ENCODE results near the gene ZNHIT3. TPM values are rescaled to one million over a fixed set of nuclear protein-coding genes. Genes with fewer than 3 reads are reported as not detected.
A peak's percentile ranks its signal among the peaks of the same experiment; 100 is the strongest.
"Not testable (repeated sequence)": the region's sequence is repeated elsewhere in the genome, so short reads cannot be mapped to it uniquely, and the experiment has no call there.

ZNHIT3 gene
- total RNA-seq (2014; rRNA removed), result 27.5 and 37.9 TPM in 2 replicates
- Bru-seq, nascent RNA, result percentile 67 among the genes with signal in this experiment
- percentile 81 among the genes with signal in this experiment for BruChase-seq, experiment 1, labeled RNA remaining after a 6-hour chase
- BruChase-seq, experiment 2, labeled RNA remaining after a 2-hour chase, result percentile 74 among the genes with signal in this experiment
- long read RNA-seq, transcript ZNHIT3-204 (5 exons, 951 nt), result major isoform, 19 of 33 reads
- long read RNA-seq, partial matches to known transcripts, result 6 of 33 reads
- long read RNA-seq, other reads (novel, unspliced or antisense), result 1 of 33 reads

DNA sequence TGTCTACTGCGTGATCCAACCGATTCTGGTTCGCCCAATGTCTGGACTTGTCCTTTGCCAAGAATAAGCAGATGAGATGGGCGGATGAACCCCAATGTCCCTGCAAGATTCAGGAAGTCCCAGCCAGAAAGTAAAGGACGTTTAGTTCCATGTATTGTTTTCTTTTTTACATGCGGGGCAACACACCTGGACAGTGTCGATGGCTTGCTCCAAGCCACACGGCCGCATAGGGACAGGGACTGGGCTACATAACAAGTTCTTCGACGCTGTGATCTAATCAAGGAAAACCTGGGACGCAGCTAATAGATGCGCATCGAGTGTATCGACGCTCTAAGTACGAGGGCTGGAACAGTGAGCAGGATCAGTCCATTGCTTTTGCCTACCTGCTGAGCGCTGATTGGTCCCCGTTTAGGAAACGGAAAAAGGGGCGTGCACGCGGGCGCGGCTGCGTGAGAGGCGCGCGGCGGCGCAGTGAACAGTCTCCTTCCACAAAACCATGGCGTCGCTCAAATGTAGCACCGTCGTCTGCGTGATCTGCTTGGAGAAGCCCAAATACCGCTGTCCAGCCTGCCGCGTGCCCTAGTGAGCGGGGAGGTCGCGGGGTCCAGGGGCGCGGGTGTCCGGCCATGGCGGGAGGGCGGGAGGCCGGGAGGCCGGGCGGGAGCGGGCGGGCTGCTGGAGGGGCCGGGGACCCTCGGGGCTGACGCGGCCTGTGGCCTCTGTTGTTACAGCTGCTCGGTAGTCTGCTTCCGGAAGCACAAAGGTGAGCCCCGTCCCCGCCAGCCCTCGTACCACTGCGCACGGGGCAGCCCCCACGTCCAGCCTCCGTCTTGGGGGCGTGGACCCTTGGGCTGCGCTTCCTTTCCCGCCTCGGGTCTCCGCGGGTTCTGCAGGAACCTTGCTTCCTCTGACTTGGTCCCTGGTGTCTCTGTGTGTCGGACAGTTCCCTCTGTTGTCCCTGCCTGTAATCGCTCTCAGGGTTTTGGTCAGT lies at the start of gene ZNHIT3:
TSS of gene ZNHIT3 (plus strand) at position 478 of the 991 bp plus-strand sequence. CDS start at position 497, 19 bp downstream.
- peak within 1 kb of the TSS; percentile 93 for H3K4me3 ChIP-seq (ENCODE audit: low read length)
- ChIA-PET CTCF (no interaction called here), POLR2A (ENCODE audit: unreplicated experiment) (interaction anchor here (0.6 kb wide), 1 partner anchor 535 kb away, joined by 3 read pairs; no protein-coding TSS in a partner anchor)
- H3K9ac ChIP-seq (ENCODE audit: low read length), result peak within 1 kb of the TSS; percentile 76
- no peaks in the 10 kb centered on the region; the same call in 1 of the 2 replicates for H3K4me1 ChIP-seq (ENCODE audit: insufficient read depth, low read length)
- H3K79me2 ChIP-seq (ENCODE audit: low read length), result peaks cover 47% of the 10 kb centered on the region
- DNase-seq (peak; percentile 86), ATAC-seq (peak; percentile 94)
- peak within 1 kb of the TSS; percentile 97 for H3K4me2 ChIP-seq (ENCODE audit: low read length)
- H4K20me1 ChIP-seq (ENCODE audit: low read length), result no peaks in the 10 kb centered on the region
- H3K36me3 ChIP-seq (ENCODE audit: low read depth, low read length), result peaks cover 8% of the 10 kb centered on the region
- no TSS peak for BruUV-seq (replicated peaks)
- peaks cover 8% of the 10 kb centered on the region; the same call in 1 of the 2 replicates for H3K27me3 ChIP-seq (ENCODE audit: low read length)
- H2AFZ ChIP-seq (ENCODE audit: low read length), result peak within 1 kb of the TSS; percentile 85
- no peaks in the 10 kb centered on the region for H3K9me3 ChIP-seq (ENCODE audit: low read length)
- intact Hi-C loops (cut with micrococcal nuclease), result no loop called here
- TF ChIP-seq EZH2phosphoT487 (IDR thresholded peaks at IDR 0.05; ENCODE audit: borderline replicate concordance, low read length), result no peak
- TF ChIP-seq EZH2 (IDR thresholded peaks at IDR 0.05; ENCODE audit: low read length, unreplicated experiment), result no peak
- TF ChIP-seq CTCF (conservative IDR thresholded peaks at IDR 0.05; ENCODE audit: low read depth, low read length), result no peak
- no peaks in the 10 kb centered on the region for H3K9me2 ChIP-seq (replicated peaks; ENCODE audit: low read length)
- H3F3A ChIP-seq (ENCODE audit: low read length, unreplicated experiment), result no peaks in the 10 kb centered on the region
- H3K27ac ChIP-seq (ENCODE audit: low read length), result no peak within 1 kb of the TSS

DNA sequence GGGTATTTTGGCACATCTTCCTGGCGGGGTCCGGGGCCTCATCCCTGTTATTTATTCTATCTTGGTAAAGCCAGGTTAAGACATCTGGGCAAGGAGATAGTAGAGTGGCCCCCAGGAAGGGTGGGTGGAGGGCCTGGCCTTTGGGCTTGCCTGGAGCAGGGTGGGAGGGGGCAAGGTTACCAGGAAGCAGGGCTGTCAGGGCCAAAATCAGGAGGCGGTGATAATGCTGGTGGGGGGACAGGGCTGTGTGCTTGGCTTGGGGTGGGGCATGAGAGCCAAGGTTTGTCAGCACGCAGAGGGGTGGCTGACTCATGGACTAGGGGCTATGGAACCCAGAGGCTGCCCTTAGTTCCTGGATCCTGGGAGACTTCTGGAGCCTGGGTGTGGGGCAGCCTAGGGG lies 44.7 kb upstream of the ZNHIT3 start:
- H3K4me1 ChIP-seq (ENCODE audit: insufficient read depth, low read length); ATAC-seq; POLR2A ChIA-PET (ENCODE audit: unreplicated experiment); H4K20me1 ChIP-seq (ENCODE audit: low read length); H3K4me2 ChIP-seq (ENCODE audit: low read length); H3K9me3 ChIP-seq (ENCODE audit: low read length); H3K27me3 ChIP-seq (ENCODE audit: low read length); H3K4me3 ChIP-seq (ENCODE audit: low read length); H3K36me3 ChIP-seq (ENCODE audit: low read depth, low read length); H2AFZ ChIP-seq (ENCODE audit: low read length); H3K9me2 ChIP-seq (replicated peaks; ENCODE audit: low read length); H3K9ac ChIP-seq (ENCODE audit: low read length); H3K27ac ChIP-seq (ENCODE audit: low read length); DNase-seq; H3K79me2 ChIP-seq (ENCODE audit: low read length); H3F3A ChIP-seq (ENCODE audit: low read length, unreplicated experiment); BruUV-seq (replicated peaks); CTCF ChIA-PET; intact Hi-C loops (cut with micrococcal nuclease): not testable (repeated sequence)

GRCh38 chr17:36443777-36444176 lies 42.7 kb upstream of the ZNHIT3 start:
- H3K9me2 ChIP-seq (replicated peaks; ENCODE audit: low read length), result no peaks in the 10 kb centered on the region
- H3K27me3 ChIP-seq (ENCODE audit: low read length), result no peaks in the 10 kb centered on the region
- ChIA-PET CTCF (no interaction called here), POLR2A (ENCODE audit: unreplicated experiment) (no interaction called here)
- no peaks in the 10 kb centered on the region for H3K36me3 ChIP-seq (ENCODE audit: low read depth, low read length)
- no peak overlapping the region for H3K27ac ChIP-seq (ENCODE audit: low read length)
- no peaks in the 10 kb centered on the region for H3K79me2 ChIP-seq (ENCODE audit: low read length)
- H3F3A ChIP-seq (ENCODE audit: low read length, unreplicated experiment), result no peaks in the 10 kb centered on the region
- no peaks in the 10 kb centered on the region for H3K4me1 ChIP-seq (ENCODE audit: insufficient read depth, low read length)
- no peak overlapping the region for H3K4me2 ChIP-seq (ENCODE audit: low read length)
- ATAC-seq (no peak), DNase-seq (no peak)
- no TSS peak for BruUV-seq (replicated peaks)
- H3K9me3 ChIP-seq (ENCODE audit: low read length), result no peaks in the 10 kb centered on the region
- intact Hi-C loops (cut with micrococcal nuclease), result no loop called here
- H2AFZ ChIP-seq (ENCODE audit: low read length), result no peak overlapping the region
- H3K9ac ChIP-seq (ENCODE audit: low read length), result no peak overlapping the region
- no peak for TF ChIP-seq EZH2phosphoT487 (IDR thresholded peaks at IDR 0.05; ENCODE audit: borderline replicate concordance, low read length)
- no peak for TF ChIP-seq EZH2 (IDR thresholded peaks at IDR 0.05; ENCODE audit: low read length, unreplicated experiment)
- TF ChIP-seq CTCF (conservative IDR thresholded peaks at IDR 0.05; ENCODE audit: low read depth, low read length), result no peak
- H4K20me1 ChIP-seq (ENCODE audit: low read length), result no peaks in the 10 kb centered on the region
- H3K4me3 ChIP-seq (ENCODE audit: low read length), result no peak overlapping the region

DNA sequence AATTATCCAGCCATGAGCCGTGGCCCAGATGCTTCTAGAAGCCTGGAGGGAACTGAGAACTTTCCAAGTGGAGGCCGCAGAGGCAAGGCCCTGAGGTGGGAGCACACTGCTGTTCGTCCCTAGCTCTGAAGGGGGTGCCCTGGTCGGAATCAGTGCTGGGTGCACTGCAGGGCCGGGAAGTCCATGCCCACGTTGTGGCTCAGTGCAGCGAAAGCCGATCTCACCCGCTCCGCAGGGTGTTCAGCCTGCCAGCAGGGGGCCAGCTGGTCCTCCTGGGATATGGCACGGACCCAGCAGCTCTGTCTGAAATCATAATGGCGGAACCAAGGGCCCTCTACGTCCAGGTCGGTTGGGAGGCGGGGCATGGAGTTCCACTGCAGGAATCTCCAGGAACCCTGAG lies 36.5 kb upstream of the ZNHIT3 start:
- H3F3A ChIP-seq (ENCODE audit: low read length, unreplicated experiment); H3K4me1 ChIP-seq (ENCODE audit: insufficient read depth, low read length); H3K9ac ChIP-seq (ENCODE audit: low read length); H3K79me2 ChIP-seq (ENCODE audit: low read length); BruUV-seq (replicated peaks); H2AFZ ChIP-seq (ENCODE audit: low read length); DNase-seq; intact Hi-C loops (cut with micrococcal nuclease); H3K27me3 ChIP-seq (ENCODE audit: low read length); H3K4me3 ChIP-seq (ENCODE audit: low read length); POLR2A ChIA-PET (ENCODE audit: unreplicated experiment); H3K27ac ChIP-seq (ENCODE audit: low read length); H3K9me2 ChIP-seq (replicated peaks; ENCODE audit: low read length); H4K20me1 ChIP-seq (ENCODE audit: low read length); H3K9me3 ChIP-seq (ENCODE audit: low read length); H3K4me2 ChIP-seq (ENCODE audit: low read length); H3K36me3 ChIP-seq (ENCODE audit: low read depth, low read length); CTCF ChIA-PET: not testable (repeated sequence)
- peak; percentile 73 for ATAC-seq
